Trophoblast cell (in vitro differentiated cells and primary cell): Measurements from ENCODE around the gene COL3A1. TPM values are rescaled to one million over a fixed set of nuclear protein-coding genes. Genes with fewer than 3 reads are reported as not detected.

ENCODE experiments used
- DNase-seq, 2 donors: peaks; one replicate each; pipeline ENCODE4 v3.0.0-alpha.2; 2016
- H2AFZ ChIP-seq: 2 replicates; pipeline ENCODE4 v1.6.1; 2013; ENCODE audit warnings: low read length, moderate library complexity, mild to moderate bottlenecking; ENCODE audit not compliant: insufficient read depth, poor library complexity
- H2AK5ac ChIP-seq: 2 replicates; pipeline ENCODE4 v1.6.1; 2013; ENCODE audit warnings: mild to moderate bottlenecking, low read length
- H2BK120ac ChIP-seq: 2 replicates; pipeline ENCODE4 v1.6.1; 2013; ENCODE audit warnings: low read length, mild to moderate bottlenecking, moderate library complexity; ENCODE audit not compliant: insufficient read depth, poor library complexity
- H2BK12ac ChIP-seq: 2 replicates; pipeline ENCODE4 v1.6.1; 2013; ENCODE audit warnings: mild to moderate bottlenecking, low read length, moderate library complexity
- H2BK5ac ChIP-seq: 2 replicates; pipeline ENCODE4 v1.6.1; 2013; ENCODE audit warnings: low read length, low read depth, moderate library complexity, mild to moderate bottlenecking; ENCODE audit not compliant: poor library complexity
- H3K14ac ChIP-seq: 2 replicates; pipeline ENCODE4 v1.6.1; 2013; ENCODE audit warnings: mild to moderate bottlenecking, low read length
- H3K18ac ChIP-seq: 2 replicates; pipeline ENCODE4 v1.6.1; 2013; ENCODE audit warnings: mild to moderate bottlenecking, low read length
- H3K23ac ChIP-seq: 2 replicates; pipeline ENCODE4 v1.6.1; 2013; ENCODE audit warnings: low read length
- H3K27ac ChIP-seq: 2 replicates; pipeline ENCODE4 v1.5.1; 2013; ENCODE audit warnings: low read depth, mild to moderate bottlenecking, inconsistent platforms, low read length, moderate library complexity
- H3K27me3 ChIP-seq: 2 replicates; pipeline ENCODE4 v1.6.1; 2013; ENCODE audit warnings: inconsistent platforms, mild to moderate bottlenecking, low read length, moderate library complexity; ENCODE audit not compliant: insufficient read depth
- H3K36me3 ChIP-seq, 2 experiments: 1 replicate in 1 of 2; 2 replicates in 1 of 2; pipeline ENCODE4 v1.6.1; 2013; ENCODE audit warnings: low read length in 2 of 2, mild to moderate bottlenecking in 2 of 2, moderate library complexity in 1 of 2; ENCODE audit not compliant: insufficient read depth in 2 of 2, control insufficient read depth in 1 of 2
- H3K4ac ChIP-seq: 2 replicates; pipeline ENCODE4 v1.6.1; 2013; ENCODE audit warnings: low read depth, mild to moderate bottlenecking, low read length, moderate library complexity
- H3K4me1 ChIP-seq, 2 experiments: 1 replicate in 1 of 2; 2 replicates in 1 of 2; pipeline ENCODE4 v1.6.1; 2013; ENCODE audit warnings: low read length in 2 of 2, mild to moderate bottlenecking in 2 of 2, moderate library complexity in 1 of 2; ENCODE audit not compliant: insufficient read depth in 2 of 2, control insufficient read depth in 1 of 2
- H3K4me2 ChIP-seq: 2 replicates; pipeline ENCODE4 v1.6.1; 2013; ENCODE audit warnings: inconsistent platforms, mild to moderate bottlenecking, low read length, moderate library complexity
- H3K4me3 ChIP-seq: 2 replicates; pipeline ENCODE4 v1.5.1; 2013; ENCODE audit warnings: mild to moderate bottlenecking, low read depth, low read length, inconsistent platforms
- H3K79me1 ChIP-seq: one replicate; pipeline ENCODE4 v1.6.1; 2013; ENCODE audit warnings: low read length
- H3K79me2 ChIP-seq: 2 replicates; pipeline ENCODE4 v1.6.1; 2013; ENCODE audit warnings: low read length, mild to moderate bottlenecking; ENCODE audit not compliant: control insufficient read depth, insufficient read depth, poor library complexity
- H3K9ac ChIP-seq: 2 replicates; pipeline ENCODE4 v1.6.1; 2013; ENCODE audit warnings: mild to moderate bottlenecking, low read length
- H3K9me3 ChIP-seq: 2 replicates; pipeline ENCODE4 v1.6.1; 2013; ENCODE audit warnings: low read depth, mild to moderate bottlenecking, control low read depth, inconsistent platforms, low read length; ENCODE audit not compliant: insufficient read depth
- H4K12ac ChIP-seq: 2 replicates; pipeline ENCODE4 v1.6.1; 2013; ENCODE audit warnings: low read depth, mild to moderate bottlenecking, low read length, moderate library complexity
- H4K8ac ChIP-seq: 2 replicates; pipeline ENCODE4 v1.6.1; 2013; ENCODE audit warnings: low read depth, mild to moderate bottlenecking, low read length, moderate library complexity
- H4K91ac ChIP-seq: one replicate; pipeline ENCODE4 v1.6.1; 2013; ENCODE audit warnings: low read depth, mild to moderate bottlenecking, low read length, moderate library complexity
- WGBS: extraction: QIAGEN DNeasy Blood & Tissue Kit; methylation state at CpG from one replicate; pipeline ENCODE4 v1.1.7; 2013; ENCODE audit warnings: missing lambda C conversion rate; ENCODE audit not compliant: insufficient read length, insufficient coverage; ENCODE audit errors: extremely low coverage; 5-methylcytosine and 5-hydroxymethylcytosine counted together
- polyA plus RNA-seq: library from polyadenylated mRNA; stranded (reverse); fragments of 200-250 nt; gene quantifications from 2 replicates; pipeline ENCODE4 v1.2.3, GENCODE V29; 2013

Gene COL3A1
- polyA plus RNA-seq = 842 and 849 TPM in 2 replicates

GRCh38 chr2:188974164-188974563 lies at the start of gene COL3A1:
COL3A1 (plus strand) TSS chr2:188974373; CDS start chr2:188974490, 117 bp downstream.
- Histone ChIP-seq H4K8ac (no peak within 1 kb of the TSS), H3K9ac (peak within 1 kb of the TSS; percentile 73), H2BK12ac (no peak within 1 kb of the TSS), H3K4ac (no peak within 1 kb of the TSS), H3K27me3 (no peaks in the 10 kb centered on the region), H2BK5ac (peak within 1 kb of the TSS; percentile 68), H3K14ac (no peak within 1 kb of the TSS), H3K36me3 (no peaks in the 10 kb centered on the region), H4K12ac (no peak within 1 kb of the TSS), H4K91ac (peak within 1 kb of the TSS; percentile 4), H3K79me1 (peaks cover 6% of the 10 kb centered on the region), H3K27ac (peak within 1 kb of the TSS; percentile 78), H2AK5ac (no peak within 1 kb of the TSS), H2BK120ac (peak within 1 kb of the TSS; percentile 20), H3K4me3 (peak within 1 kb of the TSS; percentile 23), H3K18ac (no peak within 1 kb of the TSS), H3K23ac (no peak within 1 kb of the TSS), H2AFZ (no peak within 1 kb of the TSS), H3K79me2 (no peaks in the 10 kb centered on the region), H3K9me3 (no peaks in the 10 kb centered on the region), H3K4me2 (peak within 1 kb of the TSS; percentile 43), H3K4me1 (peaks cover 0 to 2% of the 10 kb centered on the region in 2 experiments)
- no CpG with 5 or more reads among the region's 4 CpGs for WGBS
- no peak for DNase-seq

- DNase-seq = no peak
- Histone ChIP-seq H3K4me3 (no peak overlapping the region), H2BK12ac (no peak overlapping the region), H3K27ac (no peak overlapping the region), H3K4ac (no peak overlapping the region), H3K9me3 (no peaks in the 10 kb centered on the region), H2BK5ac (no peak overlapping the region), H4K8ac (no peak overlapping the region), H3K23ac (no peak overlapping the region), H3K27me3 (no peaks in the 10 kb centered on the region), H3K14ac (no peak overlapping the region), H3K9ac (no peak overlapping the region), H3K79me1 (no peaks in the 10 kb centered on the region), H3K18ac (no peak overlapping the region), H3K36me3 (no peaks in the 10 kb centered on the region), H2AK5ac (no peak overlapping the region), H2BK120ac (no peak overlapping the region), H3K79me2 (no peaks in the 10 kb centered on the region), H2AFZ (no peak overlapping the region), H3K4me1 (no peaks in the 10 kb centered on the region), H4K91ac (no peak overlapping the region), H3K4me2 (no peak overlapping the region), H4K12ac (no peak overlapping the region)
- no CpG with 5 or more reads among the region's 2 CpGs for whole genome bisulfite sequencing
These were observed 45.5 kb upstream of the COL3A1 start for GRCh38 chr2:188928643-188929042.

- peak in 1 of 2 donors; percentile 16 for DNase-seq
- H2BK12ac ChIP-seq = no peak overlapping the region
- no peak overlapping the region for H3K23ac ChIP-seq
- H4K91ac ChIP-seq = no peak overlapping the region
- H3K79me1 ChIP-seq = no peaks in the 10 kb centered on the region
- H3K9me3 ChIP-seq = no peaks in the 10 kb centered on the region
- no peaks in the 10 kb centered on the region for H3K27me3 ChIP-seq
- no peak overlapping the region for H4K12ac ChIP-seq
- H3K4me3 ChIP-seq = no peak overlapping the region
- no peak overlapping the region for H3K18ac ChIP-seq
- no peak overlapping the region for H3K4ac ChIP-seq
- no peak overlapping the region for H3K4me2 ChIP-seq
- no peaks in the 10 kb centered on the region for H3K79me2 ChIP-seq
- H2BK5ac ChIP-seq = no peak overlapping the region
- no peak overlapping the region for H3K27ac ChIP-seq
- no peak overlapping the region for H3K9ac ChIP-seq
- H4K8ac ChIP-seq = no peak overlapping the region
- H3K14ac ChIP-seq = no peak overlapping the region
- no peaks in the 10 kb centered on the region for H3K4me1 ChIP-seq
- no peaks in the 10 kb centered on the region for H3K36me3 ChIP-seq
- H2BK120ac ChIP-seq = no peak overlapping the region
- no peak overlapping the region for H2AK5ac ChIP-seq
- no peak overlapping the region for H2AFZ ChIP-seq
These were observed 42.8 kb upstream of the COL3A1 start for GRCh38 chr2:188931361-188931760.

GRCh38 chr2:188937228-188938220 lies 36.6 kb upstream of the COL3A1 start:
- no peak overlapping the region for H3K23ac ChIP-seq
- no peak overlapping the region for H3K18ac ChIP-seq
- no peaks in the 10 kb centered on the region for H3K79me1 ChIP-seq
- no CpG with 5 or more reads among the region's 1 CpG for WGBS
- no peak for DNase-seq
- no peak overlapping the region for H3K14ac ChIP-seq
- no peak overlapping the region for H3K4me2 ChIP-seq
- no peak overlapping the region for H4K8ac ChIP-seq
- H2BK12ac ChIP-seq = no peak overlapping the region
- no peak overlapping the region for H2BK5ac ChIP-seq
- no peaks in the 10 kb centered on the region for H3K36me3 ChIP-seq
- no peaks in the 10 kb centered on the region for H3K27me3 ChIP-seq
- no peak overlapping the region for H4K12ac ChIP-seq
- H3K4me1 ChIP-seq = no peaks in the 10 kb centered on the region
- H4K91ac ChIP-seq = no peak overlapping the region
- H2BK120ac ChIP-seq = no peak overlapping the region
- H2AK5ac ChIP-seq = no peak overlapping the region
- H3K9ac ChIP-seq = no peak overlapping the region
- no peak overlapping the region for H3K4me3 ChIP-seq
- H3K79me2 ChIP-seq = no peaks in the 10 kb centered on the region
- no peaks in the 10 kb centered on the region for H3K9me3 ChIP-seq
- no peak overlapping the region for H3K27ac ChIP-seq
- H3K4ac ChIP-seq = no peak overlapping the region
- H2AFZ ChIP-seq = no peak overlapping the region
